Measurements from ENCODE around the gene CYP39A1.
"Not testable (repeated sequence)": the region's sequence is repeated elsewhere in the genome, so short reads cannot be mapped to it uniquely, and the experiment has no call there.

The CYP39A1 gene

DNA sequence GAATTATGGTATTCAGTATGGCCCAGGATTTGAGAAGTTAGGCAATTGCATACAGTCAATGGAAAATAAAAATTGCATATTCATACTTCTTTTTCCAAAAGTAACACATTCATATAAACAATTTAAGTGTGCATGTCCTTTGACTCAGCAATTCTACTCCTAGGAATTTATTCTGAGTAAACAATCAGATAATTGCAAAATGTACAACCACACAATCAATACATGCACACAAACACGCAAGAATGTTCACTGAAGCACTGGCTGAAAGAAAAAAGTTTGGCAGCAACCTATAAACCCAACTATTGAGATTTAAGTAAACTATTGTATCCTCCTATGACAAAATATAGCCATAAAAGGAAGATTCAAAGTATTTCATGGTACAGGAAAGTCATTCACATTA lies 1.6 kb downstream of the CYP39A1 start:
- in situ Hi-C loops (cut with HindIII; ENCODE audit: low sequenced_read_pairs): no loop called here

GRCh38 chr6:46648869-46649492 lies 3.6 kb downstream of the CYP39A1 start:
- in situ Hi-C loops (cut with HindIII; ENCODE audit: low sequenced_read_pairs): no loop called here

DNA sequence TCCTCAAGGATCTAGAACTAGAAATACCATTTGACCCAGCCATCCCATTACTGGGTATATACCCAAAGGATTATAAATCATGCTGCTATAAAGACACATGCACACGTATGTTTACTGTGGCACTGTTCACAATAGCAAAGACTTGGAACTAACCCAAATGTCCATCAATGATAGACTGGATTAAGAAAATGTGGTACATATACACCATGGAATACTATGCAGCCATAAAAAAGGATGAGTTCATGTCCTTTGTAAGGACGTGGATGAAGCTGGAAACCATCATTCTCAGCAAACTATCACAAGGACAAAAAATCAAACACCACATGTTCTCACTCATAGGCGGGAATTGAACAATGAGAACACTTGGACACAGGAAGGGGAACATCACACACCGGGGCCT lies 4.5 kb downstream of the CYP39A1 start:
- in situ Hi-C loops (cut with HindIII; ENCODE audit: low sequenced_read_pairs): not testable (repeated sequence)

DNA sequence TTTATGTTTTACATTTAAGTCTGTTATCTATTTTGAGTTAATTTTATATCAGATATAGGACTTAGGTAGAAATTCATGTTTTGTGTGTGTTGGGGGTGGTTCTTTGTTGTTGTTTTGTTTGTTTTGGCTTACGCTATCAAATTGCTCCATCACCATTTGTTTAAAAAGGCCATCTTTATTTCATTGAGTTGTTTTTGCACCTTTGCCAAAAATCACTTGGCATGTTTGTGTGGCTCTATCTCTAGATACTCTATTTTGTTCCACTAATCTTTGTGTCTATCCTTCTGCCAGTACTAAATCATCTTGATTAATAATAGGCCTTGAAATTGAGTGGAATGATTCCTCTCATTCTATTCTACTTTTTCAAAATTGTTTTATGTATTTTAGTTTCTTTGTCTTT lies 7.4 kb downstream of the CYP39A1 start:
- in situ Hi-C loops (cut with HindIII; ENCODE audit: low sequenced_read_pairs): no loop called here

- in situ Hi-C loops (cut with HindIII; ENCODE audit: low sequenced_read_pairs): no loop called here
These were observed 9.5 kb downstream of the CYP39A1 start for GRCh38 chr6:46642928-46643751.

DNA sequence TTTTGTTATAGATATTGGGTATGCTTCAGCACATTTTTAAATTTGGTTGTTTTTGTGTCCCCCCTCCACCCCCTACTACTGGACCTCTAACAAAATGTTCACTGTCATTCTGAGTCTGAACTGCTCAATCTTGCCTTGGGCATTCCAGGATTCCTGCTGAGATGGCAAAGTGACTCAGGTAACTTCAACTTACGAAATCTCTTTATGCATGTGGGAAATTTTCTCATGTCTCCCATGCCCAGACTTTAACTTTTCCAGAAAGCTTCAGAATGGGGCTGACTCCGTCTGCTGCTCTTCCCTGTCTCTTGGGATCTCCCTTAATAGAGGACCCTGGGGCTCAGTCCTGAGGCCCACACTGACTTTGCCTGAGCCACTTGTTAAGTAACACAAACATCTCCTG lies 14.0 kb downstream of the CYP39A1 start:
- in situ Hi-C loops (cut with HindIII; ENCODE audit: low sequenced_read_pairs): no loop called here

- in situ Hi-C loops (cut with HindIII; ENCODE audit: low sequenced_read_pairs): no loop called here
These were observed 14.7 kb downstream of the CYP39A1 start for GRCh38 chr6:46637933-46638332.

- in situ Hi-C loops (cut with HindIII; ENCODE audit: low sequenced_read_pairs): no loop called here
These were observed 15.5 kb downstream of the CYP39A1 start for GRCh38 chr6:46637145-46637544.

DNA sequence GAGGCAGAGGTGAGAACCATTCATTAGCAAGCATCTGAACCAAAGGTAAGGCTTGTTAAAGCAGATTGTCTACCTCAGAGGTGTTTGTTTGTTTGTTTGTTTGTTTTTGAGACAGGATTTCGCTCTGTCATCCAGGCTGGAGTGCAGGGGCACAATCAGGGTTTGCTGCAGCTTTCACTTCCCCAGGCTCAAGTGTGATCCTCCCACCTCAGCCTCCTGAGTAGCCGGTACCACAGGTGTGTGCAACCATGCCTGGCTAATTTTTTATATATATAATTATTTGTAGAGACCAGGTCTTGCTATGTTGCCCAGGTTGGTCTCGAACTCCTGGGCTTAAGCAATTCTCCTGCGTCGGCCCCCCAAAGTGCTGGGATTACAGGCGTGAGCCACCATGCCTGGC lies 17.2 kb downstream of the CYP39A1 start:
- in situ Hi-C loops (cut with HindIII; ENCODE audit: low sequenced_read_pairs): no loop called here

GRCh38 chr6:46632053-46632452 lies 20.6 kb downstream of the CYP39A1 start:
- in situ Hi-C loops (cut with HindIII; ENCODE audit: low sequenced_read_pairs): no loop called here

GRCh38 chr6:46629691-46630090 lies 22.9 kb downstream of the CYP39A1 start:
- in situ Hi-C loops (cut with HindIII; ENCODE audit: low sequenced_read_pairs): no loop called here

DNA sequence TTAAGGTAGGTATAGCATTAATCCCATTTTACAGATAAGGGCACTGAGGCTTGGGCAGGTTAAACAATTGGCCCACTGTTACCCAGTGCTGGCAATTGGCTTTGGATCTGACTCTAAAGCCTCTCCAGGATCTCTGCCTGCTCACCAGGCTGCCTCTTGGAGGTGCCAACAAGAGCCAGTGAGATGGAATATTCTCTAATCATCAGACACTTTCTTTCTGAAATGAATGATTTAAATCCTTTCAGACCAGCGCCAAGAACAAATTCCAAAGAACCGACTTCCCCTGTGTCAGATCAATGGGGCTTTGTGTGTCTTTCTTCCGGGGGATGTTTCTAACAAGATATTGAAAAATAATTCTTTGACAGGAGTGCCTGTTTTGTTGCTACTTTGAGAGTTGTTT lies 23.6 kb downstream of the CYP39A1 start:
- in situ Hi-C loops (cut with HindIII; ENCODE audit: low sequenced_read_pairs): no loop called here

- in situ Hi-C loops (cut with HindIII; ENCODE audit: low sequenced_read_pairs): no loop called here
These were observed 24.1 kb downstream of the CYP39A1 start for GRCh38 chr6:46628498-46628897.

DNA sequence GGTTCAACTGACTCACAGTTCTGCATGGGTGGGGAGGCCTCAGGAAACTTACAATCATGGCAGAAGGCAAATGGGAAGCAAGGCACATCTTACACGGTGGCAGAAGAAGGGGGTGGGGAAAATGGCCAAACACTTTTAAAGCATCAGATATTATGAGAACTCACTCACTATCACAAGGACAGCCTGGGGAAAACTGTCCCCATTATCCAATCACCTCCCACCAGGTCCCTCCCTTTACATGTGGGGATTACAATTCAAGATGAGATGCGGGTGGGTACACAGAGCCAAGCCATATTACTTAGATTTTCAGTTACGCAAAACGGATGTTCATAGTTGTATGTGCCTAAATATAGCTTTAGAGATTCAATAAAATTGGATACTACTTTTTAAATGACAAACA lies 25.6 kb downstream of the CYP39A1 start:
- in situ Hi-C loops (cut with HindIII; ENCODE audit: low sequenced_read_pairs): no loop called here

- in situ Hi-C loops (cut with HindIII; ENCODE audit: low sequenced_read_pairs): no loop called here
These were observed 26.2 kb downstream of the CYP39A1 start for GRCh38 chr6:46626228-46626909.

DNA sequence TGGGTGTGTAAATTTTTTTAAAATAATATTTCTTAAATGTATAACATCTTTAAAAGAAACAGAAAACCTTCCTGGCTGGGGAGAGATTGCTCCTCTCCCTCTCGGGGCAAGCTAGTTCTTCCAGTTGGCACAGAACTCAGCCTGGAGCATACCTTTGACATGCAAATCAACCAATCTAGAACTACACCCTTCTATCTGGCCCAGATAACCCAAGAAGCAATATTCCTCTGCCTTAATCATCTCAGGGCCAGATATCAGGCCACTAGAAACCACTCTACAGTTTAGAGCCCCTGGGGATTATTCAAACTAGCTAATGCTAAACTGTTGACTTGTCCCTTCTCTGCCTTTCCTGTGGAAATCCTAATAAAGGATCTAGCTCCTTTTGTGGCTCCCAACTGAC lies 33.9 kb downstream of the CYP39A1 start:
- in situ Hi-C loops (cut with HindIII; ENCODE audit: low sequenced_read_pairs): no loop called here

DNA sequence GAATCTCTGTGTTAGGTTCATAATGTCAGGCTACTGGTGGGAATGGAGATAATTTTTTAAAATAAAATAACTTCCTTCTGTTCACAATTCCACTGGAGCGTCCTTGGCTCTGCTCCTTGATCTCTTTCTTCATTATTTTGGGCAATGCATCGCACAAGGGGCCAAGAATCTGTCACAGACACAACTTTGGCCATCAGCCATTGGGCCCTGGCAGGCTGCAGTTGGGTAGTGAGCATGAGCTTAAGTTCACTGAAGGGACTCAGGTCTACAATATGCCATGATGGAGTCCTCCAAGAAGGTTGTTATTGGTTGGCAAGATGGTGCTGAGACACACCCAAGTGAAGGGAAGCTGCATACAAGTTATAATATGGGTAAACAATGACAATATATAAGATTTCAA lies 40.0 kb downstream of the CYP39A1 start:
- in situ Hi-C loops (cut with HindIII; ENCODE audit: low sequenced_read_pairs): no loop called here

- in situ Hi-C loops (cut with HindIII; ENCODE audit: low sequenced_read_pairs): no loop called here
These were observed 41.6 kb downstream of the CYP39A1 start for GRCh38 chr6:46610862-46611553.

DNA sequence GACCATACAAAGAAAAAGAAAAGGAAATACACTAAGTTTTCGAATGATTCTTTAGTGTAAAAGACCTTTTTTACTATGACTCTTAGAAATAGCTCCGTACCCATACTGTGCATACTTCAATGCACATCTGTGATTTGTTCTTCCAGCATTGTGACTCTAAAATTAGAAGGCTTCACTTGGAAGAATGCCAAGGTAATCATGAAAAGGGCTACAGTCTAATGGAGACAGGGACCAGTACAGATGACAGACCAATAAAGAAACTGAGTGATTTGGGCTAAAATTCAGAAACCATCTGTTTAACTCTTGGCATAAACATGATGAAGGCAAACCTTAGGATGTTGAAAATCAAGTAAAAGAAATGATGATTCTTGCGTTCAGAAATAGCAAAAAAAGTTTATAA lies 46.3 kb downstream of the CYP39A1 start:
- in situ Hi-C loops (cut with HindIII; ENCODE audit: low sequenced_read_pairs): no loop called here

DNA sequence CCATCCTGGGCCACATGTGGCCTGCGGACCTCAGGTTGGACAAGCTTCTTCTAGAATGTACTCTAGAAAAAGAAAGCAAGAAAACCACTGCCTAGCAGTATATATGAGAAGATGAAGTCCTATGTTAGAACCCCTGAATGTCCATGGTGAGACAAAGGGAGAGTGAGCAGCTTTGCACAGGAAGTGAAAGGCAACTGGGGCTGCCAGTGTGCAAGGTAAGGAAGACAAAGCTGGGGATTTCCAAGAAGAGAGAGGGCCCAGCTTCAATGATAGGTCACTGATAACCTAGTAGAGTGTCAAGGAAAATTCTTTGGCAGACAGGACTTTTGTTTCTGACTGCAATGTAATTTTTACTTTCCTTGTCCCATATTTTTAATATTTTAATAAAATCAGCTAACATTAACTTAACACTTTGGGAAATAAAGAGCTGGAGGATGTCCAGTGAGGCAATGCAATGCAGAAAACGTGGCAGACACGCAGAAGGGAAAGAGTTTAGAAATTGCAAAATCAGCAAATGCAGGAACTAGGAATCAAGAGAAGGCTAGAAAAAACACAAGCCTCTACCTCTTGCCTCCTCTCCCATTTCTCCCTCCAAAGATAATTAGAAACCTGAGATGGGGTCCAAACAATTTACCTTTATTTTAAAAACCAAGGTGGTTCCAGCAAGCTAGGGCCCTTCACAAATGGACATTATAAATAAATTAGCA lies 47.4 kb downstream of the CYP39A1 start:
- in situ Hi-C loops (cut with HindIII; ENCODE audit: low sequenced_read_pairs): no loop called here

DNA sequence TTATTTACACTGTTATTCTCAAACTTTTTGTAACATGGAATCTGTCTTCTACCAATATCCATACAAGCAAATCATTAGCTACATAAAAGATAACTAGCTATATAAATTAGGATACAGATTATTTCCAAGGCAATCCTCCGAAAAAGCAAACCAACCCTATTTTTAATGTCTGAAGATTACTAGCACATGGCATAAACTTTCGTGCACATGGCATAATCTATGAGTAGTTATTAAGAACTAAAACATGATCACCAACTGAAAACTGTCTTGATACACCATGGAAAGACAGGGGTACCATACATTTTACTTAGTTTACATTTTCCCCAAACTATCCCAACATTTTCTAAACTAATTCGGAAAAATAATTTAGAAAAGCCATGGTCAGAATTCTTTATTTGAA lies 54.4 kb downstream of the CYP39A1 start:
- in situ Hi-C loops (cut with HindIII; ENCODE audit: low sequenced_read_pairs): no loop called here

Measured in endothelial cell of hepatic sinusoid (primary cell).